C1 segment of cervical spinal cord (tissue), 14 donors: ENCODE measurements around the gene TREML4.
A peak's percentile ranks its signal among the peaks of the same experiment; 100 is the strongest.

Source experiments
- DNase-seq, 14 donors: peaks; one replicate each; lab custom pipeline; 2025; lab: John Stamatoyannopoulos, UW

Gene TREML4

GRCh38 chr6:41252401-41253169 is 24.4 kb downstream of the TREML4 start:
- no peak for DNase-seq

- DNase-seq, result no peak
Observed at GRCh38 chr6:41255110-41255509, 27.0 kb downstream of the TREML4 start.

- DNase-seq, result no peak
Observed at GRCh38 chr6:41255638-41256246, 27.6 kb downstream of the TREML4 start.

- DNase-seq, result no peak
Observed at GRCh38 chr6:41256383-41256782, 28.2 kb downstream of the TREML4 start.

- no peak for DNase-seq
Observed at GRCh38 chr6:41257369-41258195, 29.4 kb downstream of the TREML4 start.

- DNase-seq, result no peak
Observed at GRCh38 chr6:41258196-41258493, 30.0 kb downstream of the TREML4 start.

GRCh38 chr6:41262401-41262800 is 34.3 kb downstream of the TREML4 start:
- no peak for DNase-seq

GRCh38 chr6:41263267-41263666 is 35.1 kb downstream of the TREML4 start:
- DNase-seq, result no peak

GRCh38 chr6:41266541-41266940 is 38.4 kb downstream of the TREML4 start:
- DNase-seq, result no peak

GRCh38 chr6:41268478-41268877 is 40.3 kb downstream of the TREML4 start:
- no peak for DNase-seq

- DNase-seq, result no peak
Observed at GRCh38 chr6:41269166-41269565, 41.0 kb downstream of the TREML4 start.

GRCh38 chr6:41269716-41270115 is 41.6 kb downstream of the TREML4 start:
- DNase-seq, result no peak

- DNase-seq, result peak in 7 of 14 donors; percentile 10 to 70 (median 37)
Observed at GRCh38 chr6:41271901-41272395, 43.8 kb downstream of the TREML4 start.

GRCh38 chr6:41272591-41273240 is 44.6 kb downstream of the TREML4 start:
- no peak for DNase-seq

GRCh38 chr6:41273714-41274113 is 45.6 kb downstream of the TREML4 start:
- DNase-seq, result no peak

GRCh38 chr6:41274256-41274655 is 46.1 kb downstream of the TREML4 start:
- no peak for DNase-seq

GRCh38 chr6:41275489-41275888 is 47.3 kb downstream of the TREML4 start:
- DNase-seq, result no peak

GRCh38 chr6:41277605-41278004 is 49.5 kb downstream of the TREML4 start:
- DNase-seq, result no peak

- peak in 3 of 14 donors; percentile 12 to 19 (median 16) for DNase-seq
Observed at GRCh38 chr6:41278699-41279405, 50.7 kb downstream of the TREML4 start.

- peak in 1 of 14 donors; percentile 9 for DNase-seq
Observed at GRCh38 chr6:41280381-41281057, 52.4 kb downstream of the TREML4 start.

GRCh38 chr6:41283600-41283999 is 55.5 kb downstream of the TREML4 start:
- no peak for DNase-seq
